ENCODE results near the gene MUS81. TPM values are rescaled to one million over a fixed set of nuclear protein-coding genes. Genes with fewer than 3 reads are reported as not detected.
"Not testable (repeated sequence)": the region's sequence is repeated elsewhere in the genome, so short reads cannot be mapped to it uniquely, and the experiment has no call there.

MUS81 gene
- total RNA-seq, 1 donor from 2014 or later, result 68.5 TPM

DNA sequence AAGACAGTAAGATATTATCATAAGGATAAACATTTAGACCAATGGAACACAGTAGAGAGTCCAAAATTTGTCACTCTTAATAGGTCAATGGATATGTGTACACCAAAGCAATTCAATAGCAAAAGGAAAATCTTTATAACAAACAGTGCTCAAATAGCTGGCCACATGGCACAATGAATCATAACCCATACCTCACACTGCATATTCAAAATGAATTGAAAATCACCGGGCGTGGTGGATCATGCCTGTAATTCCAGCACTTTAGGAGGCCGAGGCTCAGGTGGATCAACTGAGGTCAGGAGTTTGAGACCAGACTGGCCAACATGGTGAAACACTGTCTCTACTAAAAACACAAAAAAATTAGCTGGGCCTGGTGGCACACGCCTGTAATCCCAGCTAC is 18.1 kb upstream of the MUS81 start:
- H3K36me3 Mint-ChIP-seq (ENCODE audit: unreplicated experiment), result peaks cover 1% of the 10 kb centered on the region
- peaks cover 1% of the 10 kb centered on the region for H3K4me1 Mint-ChIP-seq (ENCODE audit: unreplicated experiment)
- H3K9me3 Mint-ChIP-seq (ENCODE audit: unreplicated experiment), result no peaks in the 10 kb centered on the region
- no peak overlapping the region for H3K27ac Mint-ChIP-seq (ENCODE audit: unreplicated experiment)
- H3K27me3 Mint-ChIP-seq (ENCODE audit: unreplicated experiment), result no peaks in the 10 kb centered on the region
- H3K4me3 Mint-ChIP-seq (ENCODE audit: unreplicated experiment), result no peak overlapping the region
- DNase-seq (ENCODE audit: extremely low spot score, unreplicated experiment), result no peak
- no peak for TF ChIP-seq CTCF (IDR thresholded peaks at IDR 0.05)

DNA sequence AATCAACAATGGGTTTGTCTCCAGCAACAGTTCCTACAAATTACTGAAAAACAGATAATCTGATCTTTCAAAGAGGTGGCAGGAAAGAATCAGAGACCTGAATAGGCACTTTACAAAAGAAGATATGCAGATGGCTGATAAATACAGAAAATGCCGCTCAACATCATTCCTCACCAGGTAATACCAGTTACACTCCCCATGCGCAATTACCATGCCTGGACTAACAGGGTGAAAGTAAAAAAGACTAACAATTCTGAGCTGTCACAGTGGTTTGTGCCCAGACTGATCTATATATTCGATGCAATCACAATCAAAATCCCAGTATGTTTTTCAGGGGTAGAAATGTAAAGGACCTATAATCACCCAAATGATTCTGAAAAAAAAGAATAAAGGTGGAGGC is 16.4 kb upstream of the MUS81 start:
- TF ChIP-seq CTCF (IDR thresholded peaks at IDR 0.05), result no peak
- H3K27ac Mint-ChIP-seq (ENCODE audit: unreplicated experiment), result no peak overlapping the region
- H3K4me3 Mint-ChIP-seq (ENCODE audit: unreplicated experiment), result no peak overlapping the region
- no peaks in the 10 kb centered on the region for H3K4me1 Mint-ChIP-seq (ENCODE audit: unreplicated experiment)
- DNase-seq (ENCODE audit: extremely low spot score, unreplicated experiment), result no peak
- no peaks in the 10 kb centered on the region for H3K36me3 Mint-ChIP-seq (ENCODE audit: unreplicated experiment)
- H3K9me3 Mint-ChIP-seq (ENCODE audit: unreplicated experiment), result no peaks in the 10 kb centered on the region
- H3K27me3 Mint-ChIP-seq (ENCODE audit: unreplicated experiment), result no peaks in the 10 kb centered on the region

DNA sequence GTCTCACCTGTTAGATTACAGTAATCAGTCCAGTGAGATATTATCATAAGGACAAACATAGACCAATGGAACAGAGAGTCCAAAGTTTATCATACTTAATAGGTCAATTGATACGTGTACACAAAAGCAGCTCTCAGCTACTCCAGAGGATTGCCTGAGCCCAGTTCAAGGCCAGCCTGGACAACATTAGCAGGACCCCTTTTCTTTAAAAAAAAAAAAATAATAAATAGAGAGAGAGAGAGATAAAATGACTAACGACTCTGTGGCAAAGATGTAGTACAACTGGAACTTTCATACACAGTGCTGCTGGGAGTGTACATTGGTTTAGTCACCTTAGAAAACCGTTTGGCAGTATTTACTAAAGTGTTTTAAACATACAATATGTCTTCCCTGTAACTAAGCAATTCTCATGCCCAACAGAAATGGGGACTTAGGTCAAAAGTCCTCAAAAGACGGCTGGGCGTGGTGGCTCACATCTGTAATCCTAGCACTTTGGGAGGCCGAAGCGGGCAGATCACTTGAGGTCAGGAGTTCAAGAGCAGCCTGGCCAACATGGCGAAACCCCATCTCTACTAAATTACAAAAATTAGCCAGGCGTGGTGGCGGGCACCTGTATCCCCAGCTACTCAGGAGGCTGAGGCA is 15.9 kb upstream of the MUS81 start:
- no peak for TF ChIP-seq CTCF (IDR thresholded peaks at IDR 0.05)
- Mint-ChIP-seq H3K4me3 (ENCODE audit: unreplicated experiment) (no peak overlapping the region), H3K27ac (ENCODE audit: unreplicated experiment) (no peak overlapping the region), H3K4me1 (ENCODE audit: unreplicated experiment) (no peaks in the 10 kb centered on the region), H3K9me3 (ENCODE audit: unreplicated experiment) (no peaks in the 10 kb centered on the region), H3K36me3 (ENCODE audit: unreplicated experiment) (no peaks in the 10 kb centered on the region), H3K27me3 (ENCODE audit: unreplicated experiment) (no peaks in the 10 kb centered on the region)
- DNase-seq (ENCODE audit: extremely low spot score, unreplicated experiment), result no peak

DNA sequence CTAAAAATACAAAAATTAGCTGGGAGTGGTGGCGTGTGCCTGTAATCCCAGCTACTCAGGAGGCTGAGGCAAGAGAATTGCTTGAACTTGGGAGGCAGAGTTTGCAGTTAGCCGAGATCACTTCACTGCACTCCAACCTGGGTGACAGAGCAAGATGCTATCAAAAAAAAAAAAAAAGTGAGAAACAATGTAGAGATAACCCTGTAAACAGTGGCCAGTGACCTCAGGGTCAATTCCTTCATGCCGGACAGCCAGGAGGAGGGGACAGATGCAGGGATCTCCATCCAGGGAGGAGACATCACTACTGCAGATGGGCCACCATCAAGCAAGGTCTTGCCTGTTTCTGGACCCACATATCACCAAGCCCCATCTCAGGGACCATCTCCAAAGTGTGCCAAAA is 12.5 kb upstream of the MUS81 start:
- Mint-ChIP-seq H3K27ac (ENCODE audit: unreplicated experiment) (no peak overlapping the region), H3K27me3 (ENCODE audit: unreplicated experiment) (no peaks in the 10 kb centered on the region), H3K4me1 (ENCODE audit: unreplicated experiment) (no peaks in the 10 kb centered on the region), H3K36me3 (ENCODE audit: unreplicated experiment) (peaks cover 15% of the 10 kb centered on the region), H3K4me3 (ENCODE audit: unreplicated experiment) (no peak overlapping the region), H3K9me3 (ENCODE audit: unreplicated experiment) (peaks cover 4% of the 10 kb centered on the region)
- no peak for DNase-seq (ENCODE audit: extremely low spot score, unreplicated experiment)
- no peak for TF ChIP-seq CTCF (IDR thresholded peaks at IDR 0.05)

DNA sequence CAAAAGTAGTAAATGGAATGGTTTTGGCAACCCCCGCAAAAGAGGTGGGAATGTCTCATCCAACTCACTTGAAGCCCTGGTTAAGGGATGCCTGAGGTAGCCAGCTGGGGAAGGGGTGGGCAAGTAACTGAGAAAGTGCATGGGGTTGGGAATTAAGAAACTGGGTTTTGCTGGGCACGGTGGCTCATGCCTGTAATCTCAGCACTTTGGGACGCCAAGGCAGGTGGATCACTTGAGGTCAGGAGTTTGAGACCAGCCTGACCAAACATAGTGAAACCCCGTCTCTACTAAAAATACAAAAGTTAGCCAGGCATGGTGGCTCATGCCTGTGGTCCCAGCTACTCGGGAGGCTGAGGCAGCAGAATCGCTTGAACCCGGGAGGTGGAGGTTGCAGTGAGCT is 11.5 kb upstream of the MUS81 start:
- DNase-seq (ENCODE audit: extremely low spot score, unreplicated experiment), result not testable (repeated sequence)

DNA sequence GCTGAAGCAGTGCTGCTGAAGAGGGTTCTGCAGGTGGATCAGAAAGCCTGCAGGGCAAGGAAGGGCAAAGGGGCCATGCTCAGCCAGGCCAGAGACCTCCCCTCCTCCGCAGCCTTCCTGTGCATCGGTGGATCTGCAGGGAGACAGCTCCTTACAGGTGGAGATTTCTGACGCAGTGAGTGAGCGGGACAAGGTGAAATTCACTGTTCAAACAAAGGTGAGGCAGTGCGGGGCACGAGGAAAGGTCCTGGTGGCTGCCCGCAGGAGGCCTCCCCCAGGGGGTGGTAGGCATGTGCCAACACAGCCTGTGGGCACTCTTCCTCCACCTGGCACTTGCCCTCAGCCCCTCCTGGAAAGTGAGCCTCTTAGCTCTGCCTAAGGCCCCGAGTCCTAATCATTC is 10.9 kb upstream of the MUS81 start:
- Mint-ChIP-seq H3K9me3 (ENCODE audit: unreplicated experiment) (peaks cover 4% of the 10 kb centered on the region), H3K4me3 (ENCODE audit: unreplicated experiment) (no peak overlapping the region), H3K27ac (ENCODE audit: unreplicated experiment) (no peak overlapping the region), H3K36me3 (ENCODE audit: unreplicated experiment) (peaks cover 27% of the 10 kb centered on the region), H3K4me1 (ENCODE audit: unreplicated experiment) (peaks cover under 1% of the 10 kb centered on the region), H3K27me3 (ENCODE audit: unreplicated experiment) (no peaks in the 10 kb centered on the region)
- no peak for TF ChIP-seq CTCF (IDR thresholded peaks at IDR 0.05)
- no peak for DNase-seq (ENCODE audit: extremely low spot score, unreplicated experiment)

More for the DNA sequence above, 11.5 kb upstream of the MUS81 start:
- H3K27ac Mint-ChIP-seq (ENCODE audit: unreplicated experiment); H3K4me3 Mint-ChIP-seq (ENCODE audit: unreplicated experiment); H3K9me3 Mint-ChIP-seq (ENCODE audit: unreplicated experiment); H3K4me1 Mint-ChIP-seq (ENCODE audit: unreplicated experiment); H3K27me3 Mint-ChIP-seq (ENCODE audit: unreplicated experiment): not testable (repeated sequence)
- H3K36me3 Mint-ChIP-seq (ENCODE audit: unreplicated experiment), result peaks cover 21% of the 10 kb centered on the region

Data from osteocyte (in vitro differentiated cells).